Measurements from ENCODE around the gene TXNRD1.

Gene TXNRD1

GRCh38 chr12:104345234-104346066 is 129.9 kb downstream of the TXNRD1 start:
- TF ChIP-seq, protein P1, sequence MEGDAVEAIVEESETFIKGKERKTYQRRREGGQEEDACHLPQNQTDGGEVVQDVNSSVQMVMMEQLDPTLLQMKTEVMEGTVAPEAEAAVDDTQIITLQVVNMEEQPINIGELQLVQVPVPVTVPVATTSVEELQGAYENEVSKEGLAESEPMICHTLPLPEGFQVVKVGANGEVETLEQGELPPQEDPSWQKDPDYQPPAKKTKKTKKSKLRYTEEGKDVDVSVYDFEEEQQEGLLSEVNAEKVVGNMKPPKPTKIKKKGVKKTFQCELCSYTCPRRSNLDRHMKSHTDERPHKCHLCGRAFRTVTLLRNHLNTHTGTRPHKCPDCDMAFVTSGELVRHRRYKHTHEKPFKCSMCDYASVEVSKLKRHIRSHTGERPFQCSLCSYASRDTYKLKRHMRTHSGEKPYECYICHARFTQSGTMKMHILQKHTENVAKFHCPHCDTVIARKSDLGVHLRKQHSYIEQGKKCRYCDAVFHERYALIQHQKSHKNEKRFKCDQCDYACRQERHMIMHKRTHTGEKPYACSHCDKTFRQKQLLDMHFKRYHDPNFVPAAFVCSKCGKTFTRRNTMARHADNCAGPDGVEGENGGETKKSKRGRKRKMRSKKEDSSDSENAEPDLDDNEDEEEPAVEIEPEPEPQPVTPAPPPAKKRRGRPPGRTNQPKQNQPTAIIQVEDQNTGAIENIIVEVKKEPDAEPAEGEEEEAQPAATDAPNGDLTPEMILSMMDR (IDR thresholded peaks at IDR 0.05), result no peak
- TF ChIP-seq ZFX (IDR thresholded peaks at IDR 0.05; ENCODE audit: borderline replicate concordance), result no peak
- no peak overlapping the region for H3K27ac ChIP-seq

- no peak overlapping the region for H3K27ac ChIP-seq
- TF ChIP-seq ZFX (IDR thresholded peaks at IDR 0.05; ENCODE audit: borderline replicate concordance), result no peak
- TF ChIP-seq, protein P1 (IDR thresholded peaks at IDR 0.05), result no peak
These were observed 131.9 kb downstream of the TXNRD1 start for GRCh38 chr12:104347374-104348075.

DNA sequence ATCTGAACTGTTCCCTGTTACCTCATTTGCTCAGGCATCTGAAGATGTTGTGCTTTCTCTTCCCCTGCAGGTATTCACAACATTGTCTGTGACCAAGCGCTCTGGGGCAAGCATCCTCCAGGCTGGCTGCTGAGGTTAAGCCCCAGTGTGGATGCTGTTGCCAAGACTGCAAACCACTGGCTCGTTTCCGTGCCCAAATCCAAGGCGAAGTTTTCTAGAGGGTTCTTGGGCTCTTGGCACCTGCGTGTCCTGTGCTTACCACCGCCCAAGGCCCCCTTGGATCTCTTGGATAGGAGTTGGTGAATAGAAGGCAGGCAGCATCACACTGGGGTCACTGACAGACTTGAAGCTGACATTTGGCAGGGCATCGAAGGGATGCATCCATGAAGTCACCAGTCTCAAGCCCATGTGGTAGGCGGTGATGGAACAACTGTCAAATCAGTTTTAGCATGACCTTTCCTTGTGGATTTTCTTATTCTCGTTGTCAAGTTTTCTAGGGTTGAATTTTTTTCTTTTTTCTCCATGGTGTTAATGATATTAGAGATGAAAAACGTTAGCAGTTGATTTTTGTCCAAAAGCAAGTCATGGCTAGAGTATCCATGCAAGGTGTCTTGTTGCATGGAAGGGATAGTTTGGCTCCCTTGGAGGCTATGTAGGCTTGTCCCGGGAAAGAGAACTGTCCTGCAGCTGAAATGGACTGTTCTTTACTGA is 132.9 kb downstream of the TXNRD1 start:
- H3K27ac ChIP-seq, result no peak overlapping the region

GRCh38 chr12:104348994-104349494 is 133.5 kb downstream of the TXNRD1 start:
- TF ChIP-seq, protein P1 (IDR thresholded peaks at IDR 0.05), result no peak
- no peak for TF ChIP-seq ZFX (IDR thresholded peaks at IDR 0.05; ENCODE audit: borderline replicate concordance)
- H3K27ac ChIP-seq, result no peak overlapping the region

More for the DNA sequence above, 132.9 kb downstream of the TXNRD1 start:
- TF ChIP-seq, protein P1 (IDR thresholded peaks at IDR 0.05), result no peak
- TF ChIP-seq ZFX (IDR thresholded peaks at IDR 0.05; ENCODE audit: borderline replicate concordance), result no peak

- TF ChIP-seq, protein P1 (IDR thresholded peaks at IDR 0.05), result no peak
- no peak for TF ChIP-seq ZFX (IDR thresholded peaks at IDR 0.05; ENCODE audit: borderline replicate concordance)
- H3K27ac ChIP-seq, result no peak overlapping the region
These were observed 134.9 kb downstream of the TXNRD1 start for GRCh38 chr12:104350211-104351056.
